ENCODE data around the gene ANK3.

ANK3 gene

GRCh38 chr10:60134548-60134947 lies 255.1 kb downstream of the ANK3 start:
- DNase-seq, result no peak

- DNase-seq, result no peak
Observed at GRCh38 chr10:60130130-60130579, 259.5 kb downstream of the ANK3 start.

GRCh38 chr10:60125895-60126294 lies 263.8 kb downstream of the ANK3 start:
- no peak for DNase-seq

- no peak for DNase-seq
Observed at GRCh38 chr10:60124536-60124935, 265.1 kb downstream of the ANK3 start.

GRCh38 chr10:60123668-60124067 lies 266.0 kb downstream of the ANK3 start:
- no peak for DNase-seq

GRCh38 chr10:60123172-60123571 lies 266.5 kb downstream of the ANK3 start:
- no peak for DNase-seq

- no peak for DNase-seq
Observed at GRCh38 chr10:60122190-60122589, 267.5 kb downstream of the ANK3 start.

GRCh38 chr10:60114765-60115586 lies 274.7 kb downstream of the ANK3 start:
- no peak for DNase-seq

- no peak for DNase-seq
Observed at GRCh38 chr10:60110739-60111138, 278.9 kb downstream of the ANK3 start.

- DNase-seq, result no peak
Observed at GRCh38 chr10:60107308-60107976, 282.2 kb downstream of the ANK3 start.

- DNase-seq, result no peak
Observed at GRCh38 chr10:60105295-60105695, 284.4 kb downstream of the ANK3 start.

- no peak for DNase-seq
Observed at GRCh38 chr10:60101821-60102220, 287.9 kb downstream of the ANK3 start.

GRCh38 chr10:60099998-60100747 lies 289.5 kb downstream of the ANK3 start:
- DNase-seq, result no peak

GRCh38 chr10:60098677-60099601 lies 290.7 kb downstream of the ANK3 start:
- DNase-seq, result no peak

GRCh38 chr10:60096761-60097513 lies 292.7 kb downstream of the ANK3 start:
- no peak for DNase-seq

GRCh38 chr10:60093317-60093716 lies 296.4 kb downstream of the ANK3 start:
- DNase-seq, result no peak

GRCh38 chr10:60086862-60087261 lies 302.8 kb downstream of the ANK3 start:
- no peak for DNase-seq

GRCh38 chr10:60086421-60086820 lies 303.3 kb downstream of the ANK3 start:
- no peak for DNase-seq

GRCh38 chr10:60082744-60083344 lies 306.8 kb downstream of the ANK3 start:
- no peak for DNase-seq

GRCh38 chr10:60082341-60082740 lies 307.3 kb downstream of the ANK3 start:
- no peak for DNase-seq
